Testis (tissue), 2 donors: ENCODE results near the gene DIP2B.

Experiments
- POLR2A ChIP-seq: fragments of 450-650 bp; IDR thresholded peaks from one replicate; pipeline ENCODE4 v1.6.1; 2017; ENCODE audit warnings: antibody characterized with exemption, mild to moderate bottlenecking, moderate library complexity
- TF ChIP-seq, protein P1 (sequence below), 3 experiments: fragments of 450-650 bp in 2 of 3; fragments of 200-600 bp in 1 of 3; sonication (generic) in 1 of 3; IDR thresholded peaks; one replicate each; pipeline ENCODE4 v1.5.1; 2016 to 2019; ENCODE audit warnings: antibody characterized with exemption in 3 of 3, mild to moderate bottlenecking in 2 of 3, moderate library complexity in 1 of 3

DNA sequence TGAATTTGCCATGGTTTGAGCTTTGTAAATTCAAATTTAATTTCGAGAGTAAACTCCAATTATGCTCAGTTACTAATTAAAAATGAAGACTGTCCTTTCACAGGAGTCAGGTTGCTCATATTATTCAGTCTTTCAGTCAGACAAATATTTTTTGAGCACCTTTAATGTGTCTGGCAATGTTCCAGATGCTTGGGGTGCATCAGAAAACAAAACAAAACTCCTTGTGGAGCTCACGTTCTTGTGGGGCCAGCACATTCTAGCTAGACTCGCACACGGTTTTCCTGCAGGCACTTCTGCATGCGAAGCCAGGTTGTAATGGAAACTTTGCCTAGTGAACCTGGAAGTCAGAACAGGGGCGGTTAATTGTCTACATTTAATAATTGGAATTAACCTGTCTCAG, 195.2 kb downstream of the DIP2B start:
- TF ChIP-seq, protein P1, sequence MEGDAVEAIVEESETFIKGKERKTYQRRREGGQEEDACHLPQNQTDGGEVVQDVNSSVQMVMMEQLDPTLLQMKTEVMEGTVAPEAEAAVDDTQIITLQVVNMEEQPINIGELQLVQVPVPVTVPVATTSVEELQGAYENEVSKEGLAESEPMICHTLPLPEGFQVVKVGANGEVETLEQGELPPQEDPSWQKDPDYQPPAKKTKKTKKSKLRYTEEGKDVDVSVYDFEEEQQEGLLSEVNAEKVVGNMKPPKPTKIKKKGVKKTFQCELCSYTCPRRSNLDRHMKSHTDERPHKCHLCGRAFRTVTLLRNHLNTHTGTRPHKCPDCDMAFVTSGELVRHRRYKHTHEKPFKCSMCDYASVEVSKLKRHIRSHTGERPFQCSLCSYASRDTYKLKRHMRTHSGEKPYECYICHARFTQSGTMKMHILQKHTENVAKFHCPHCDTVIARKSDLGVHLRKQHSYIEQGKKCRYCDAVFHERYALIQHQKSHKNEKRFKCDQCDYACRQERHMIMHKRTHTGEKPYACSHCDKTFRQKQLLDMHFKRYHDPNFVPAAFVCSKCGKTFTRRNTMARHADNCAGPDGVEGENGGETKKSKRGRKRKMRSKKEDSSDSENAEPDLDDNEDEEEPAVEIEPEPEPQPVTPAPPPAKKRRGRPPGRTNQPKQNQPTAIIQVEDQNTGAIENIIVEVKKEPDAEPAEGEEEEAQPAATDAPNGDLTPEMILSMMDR (IDR thresholded peaks at IDR 0.05): no peak
- no peak for TF ChIP-seq POLR2A
